H1 (cell line): ENCODE results near the gene HPD. TPM values are rescaled to one million over a fixed set of nuclear protein-coding genes. Genes with fewer than 3 reads are reported as not detected.

ENCODE experiments used
- CTBP2 ChIP-seq: IDR thresholded peaks from 2 replicates; pipeline ENCODE4 v1.7.0; 2011; ENCODE audit warnings: borderline replicate concordance, mild to moderate bottlenecking, moderate library complexity, mixed read lengths, low read length; ENCODE audit not compliant: insufficient read depth, insufficient read length
- polyA plus RNA-seq, 7 experiments: library from polyadenylated mRNA; depleted of rRNA in 3 of 7; stranded (reverse) in 5 of 7; unstranded in 2 of 7; fragments of >200 nt in 5 of 7; fragments of 200-250 nt in 2 of 7; gene quantifications; 1 replicate in 5 of 7; 2 replicates in 1 of 7; 4 replicates in 1 of 7; pipeline versions ENCODE4 v1.2.1 to v1.2.3, GENCODE V29; 2011 to 2013; ENCODE audit warnings: missing spikeins in 2 of 7, mixed read lengths in 2 of 7
- total RNA-seq: library from RNA; stranded (reverse); fragmentation: NEBNext Ultra II Directional; extraction: Animal tissue kit (Norgen Biotek cat#: 25700); gene quantifications from 2 replicates; pipeline ENCODE4 v1.2.1, GENCODE V29; 2021

The HPD gene
- total and polyA plus RNA-seq, 2 of the 8 experiments (the other 6 are each of a cell fraction or from before 2014, with no cell fraction given) = 0.48 to 0.56 TPM

- no peak for TF ChIP-seq CTBP2
Measured at GRCh38 chr12:121872546-121873215, 14.0 kb upstream of the HPD start (continued).
